ENCODE data around the gene NEBL.

NEBL gene

DNA sequence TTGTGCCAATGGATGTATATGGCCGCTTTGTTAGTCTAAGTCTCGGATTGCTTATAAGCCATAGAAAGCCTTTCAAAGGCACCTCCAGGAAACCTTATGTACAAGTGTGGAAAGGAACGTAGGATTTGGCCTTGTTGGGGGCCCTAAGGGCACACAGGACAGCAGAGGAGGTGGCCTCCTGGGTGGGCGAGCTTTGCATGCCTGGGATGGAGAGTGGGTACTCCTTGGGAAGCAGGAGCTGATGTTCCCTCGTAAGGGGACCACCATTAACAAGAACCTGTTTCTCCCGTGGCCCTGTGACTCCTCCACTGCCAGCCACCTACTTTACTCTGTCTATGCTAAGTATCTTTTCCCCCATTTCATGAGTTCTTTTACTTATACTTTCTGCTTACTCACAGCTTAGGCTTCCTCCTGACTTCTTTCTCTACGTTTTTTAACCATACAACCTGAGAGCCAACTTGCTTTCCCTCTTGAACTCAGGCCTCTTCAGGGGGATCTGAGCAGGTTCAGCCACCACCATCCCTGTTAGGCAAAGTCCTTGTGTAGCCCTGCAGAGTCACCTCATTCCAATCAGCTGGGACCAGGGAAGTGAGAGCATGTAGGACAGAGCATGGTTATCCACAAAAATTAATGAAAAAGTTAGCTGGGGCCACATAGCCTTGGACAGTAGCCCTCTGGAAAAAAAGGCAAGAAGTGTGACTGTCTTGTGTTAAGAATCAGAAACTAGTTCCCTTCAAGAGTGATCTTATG lies 118.9 kb downstream of the NEBL start:
- DNase-seq (ENCODE audit: low read depth in 2 of 2), result no peak

GRCh38 chr10:20776384-20777118 lies 120.6 kb downstream of the NEBL start:
- DNase-seq (ENCODE audit: low read depth in 2 of 2), result no peak

DNA sequence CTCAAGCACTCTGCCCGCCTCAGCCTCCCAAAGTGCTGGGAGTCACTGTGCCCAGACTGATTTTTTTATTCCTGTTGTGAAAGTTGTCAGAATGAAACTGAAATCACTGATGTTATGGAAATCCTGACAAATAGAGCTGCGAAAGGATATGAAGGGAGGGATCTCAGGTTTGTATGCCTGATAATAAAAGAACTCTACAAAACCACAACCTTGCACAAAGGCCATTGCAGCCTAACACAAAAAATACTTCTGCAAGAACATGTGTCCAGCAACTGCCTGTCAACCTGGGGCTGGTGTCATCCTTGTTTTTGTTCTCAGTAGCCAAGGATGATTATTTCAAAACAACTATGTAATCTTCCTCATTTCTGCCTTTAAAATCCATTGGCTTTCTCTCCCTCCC lies 126.1 kb downstream of the NEBL start:
- DNase-seq (ENCODE audit: low read depth in 2 of 2), result no peak

DNA sequence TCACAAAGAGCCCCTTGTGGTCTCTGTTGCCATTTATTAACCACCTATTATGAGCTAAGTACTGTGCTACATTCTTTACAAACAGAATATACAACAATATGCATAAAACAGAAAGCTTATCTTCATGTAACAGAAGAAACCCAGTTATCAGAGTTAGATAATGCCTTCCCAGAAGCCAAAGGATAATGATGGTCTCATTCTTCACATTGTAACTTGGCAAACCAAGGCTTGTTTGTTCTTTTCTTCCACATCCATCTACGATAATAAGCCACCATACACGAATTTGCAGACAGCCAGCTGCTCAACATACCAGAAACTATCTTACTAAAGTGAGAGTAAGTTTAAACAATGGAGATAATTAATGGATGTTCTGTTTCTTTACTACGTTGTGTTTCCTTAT lies 127.6 kb downstream of the NEBL start:
- DNase-seq (ENCODE audit: low read depth in 2 of 2), result no peak

GRCh38 chr10:20768843-20769242 lies 128.3 kb downstream of the NEBL start:
- DNase-seq (ENCODE audit: low read depth in 2 of 2), result no peak

- DNase-seq (ENCODE audit: low read depth in 2 of 2), result no peak
Measured at GRCh38 chr10:20767028-20767427, 130.1 kb downstream of the NEBL start.

DNA sequence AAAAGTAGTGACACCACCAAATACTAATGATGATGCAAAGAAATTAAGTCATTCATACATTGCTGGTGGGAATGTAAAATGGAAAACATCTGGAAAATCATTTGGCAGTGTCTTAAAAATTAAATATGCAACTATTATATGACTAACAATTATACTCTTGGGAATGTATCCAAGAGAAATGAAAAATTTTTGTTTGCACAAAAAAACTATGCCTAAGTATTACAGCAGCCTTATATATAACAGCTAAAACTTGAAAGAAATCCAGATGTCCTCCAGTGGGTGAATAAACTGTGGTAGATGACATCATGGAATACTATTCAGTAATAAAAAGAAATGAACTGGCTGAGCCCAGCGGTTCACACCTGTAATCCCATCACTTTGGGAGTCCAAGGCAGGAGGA lies 132.0 kb downstream of the NEBL start:
- DNase-seq (ENCODE audit: low read depth in 2 of 2), result no peak

GRCh38 chr10:20760460-20760859 lies 136.7 kb downstream of the NEBL start:
- DNase-seq (ENCODE audit: low read depth in 2 of 2), result no peak

DNA sequence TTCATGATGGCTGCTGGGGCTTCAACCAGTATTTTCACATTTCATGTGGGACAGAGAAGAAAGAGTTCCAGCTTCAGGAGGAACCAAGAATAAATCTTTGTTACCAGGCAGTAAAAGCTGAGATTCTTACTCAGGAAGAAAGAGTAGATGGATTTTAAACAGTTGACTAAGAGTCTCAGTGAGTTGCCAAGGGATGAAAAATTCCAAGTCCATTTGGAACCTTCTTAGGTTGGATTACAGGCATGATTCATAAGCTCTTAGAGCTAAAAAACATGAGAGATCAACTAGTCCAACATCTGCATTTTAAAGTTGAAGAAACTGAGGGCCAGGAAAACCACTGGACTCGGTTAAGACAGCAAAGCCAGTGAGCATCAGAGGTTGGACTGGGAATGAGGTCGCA lies 148.6 kb downstream of the NEBL start:
- DNase-seq (ENCODE audit: low read depth in 2 of 2), result no peak

DNA sequence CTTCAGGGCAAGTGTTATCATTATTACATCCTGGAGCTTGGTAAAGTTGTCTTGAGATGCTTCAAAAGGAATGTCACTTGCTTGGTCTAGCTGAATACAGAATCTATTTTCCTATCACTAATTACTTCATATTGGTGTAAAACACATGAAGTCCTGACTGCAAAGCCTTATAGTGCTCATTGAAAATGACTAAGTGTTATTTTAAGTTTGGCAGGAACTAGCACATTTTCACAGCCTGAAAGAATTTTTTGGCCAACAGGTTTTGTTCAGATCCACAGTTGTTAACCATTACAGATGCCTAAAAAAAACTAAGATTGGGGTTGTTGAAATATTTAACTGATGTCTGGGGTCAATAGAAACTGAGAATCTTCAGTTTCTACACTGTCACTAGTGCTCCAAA lies 149.3 kb downstream of the NEBL start:
- DNase-seq (ENCODE audit: low read depth in 2 of 2), result no peak

DNA sequence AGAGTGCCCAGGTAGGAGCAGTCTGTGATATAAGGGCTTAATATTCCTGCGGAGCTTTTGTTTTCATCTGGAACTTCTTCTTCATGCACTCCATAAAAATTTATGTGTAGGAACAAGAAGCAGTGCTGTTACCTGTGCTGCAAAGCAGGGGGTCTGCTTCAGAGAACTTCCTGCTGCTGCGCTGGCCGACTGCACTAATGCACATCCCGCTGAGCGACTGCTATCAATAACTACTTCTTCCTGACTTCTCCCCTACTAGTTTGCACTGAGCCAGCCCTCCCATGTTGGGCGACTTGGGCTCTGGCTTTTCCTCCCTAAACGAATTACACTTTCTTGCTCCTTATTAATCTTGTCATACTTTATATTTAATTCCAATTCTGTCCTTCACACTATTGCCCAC lies 150.3 kb downstream of the NEBL start:
- no peak for DNase-seq (ENCODE audit: low read depth in 2 of 2)

- no peak for DNase-seq (ENCODE audit: low read depth in 2 of 2)
Measured at GRCh38 chr10:20745556-20746375, 151.3 kb downstream of the NEBL start.

DNA sequence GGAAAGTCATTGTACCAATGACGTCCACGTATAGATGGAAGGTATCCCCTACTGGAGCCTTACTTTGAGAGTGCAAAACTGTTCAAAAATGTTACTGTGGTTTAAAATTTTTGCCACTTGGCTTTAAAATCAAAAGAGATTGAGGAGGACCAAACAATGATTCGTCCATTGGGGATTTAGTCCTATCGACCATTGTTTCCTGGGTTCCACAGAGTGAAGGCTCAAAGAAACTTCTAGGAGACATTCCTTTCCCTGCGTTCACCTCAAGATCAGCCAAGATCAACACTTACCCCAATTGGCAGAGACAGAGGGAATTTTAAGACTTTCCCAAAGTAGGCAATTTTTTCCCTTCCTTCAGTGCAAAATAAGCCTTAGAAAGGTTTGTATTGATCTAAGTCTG lies 152.3 kb downstream of the NEBL start:
- DNase-seq (ENCODE audit: low read depth in 2 of 2), result no peak

DNA sequence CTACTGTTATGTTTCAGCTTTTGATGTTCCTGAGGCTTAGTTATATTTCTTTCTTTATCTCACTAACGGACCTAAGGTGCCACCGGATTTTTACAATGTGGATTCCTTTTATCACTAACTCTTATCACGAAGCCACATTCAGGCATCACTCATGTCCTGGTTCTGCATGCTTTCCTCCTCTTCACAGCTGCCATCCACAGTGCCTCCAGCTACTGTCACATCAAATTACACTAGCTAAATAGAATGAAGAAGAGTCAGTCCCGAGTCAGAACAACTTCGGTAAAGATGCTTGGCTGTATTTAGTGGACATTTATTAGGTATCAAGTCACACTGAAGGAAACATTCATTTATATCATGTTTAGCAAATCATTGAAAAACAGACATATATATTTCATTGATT lies 153.2 kb downstream of the NEBL start:
- DNase-seq (ENCODE audit: low read depth in 2 of 2), result no peak

DNA sequence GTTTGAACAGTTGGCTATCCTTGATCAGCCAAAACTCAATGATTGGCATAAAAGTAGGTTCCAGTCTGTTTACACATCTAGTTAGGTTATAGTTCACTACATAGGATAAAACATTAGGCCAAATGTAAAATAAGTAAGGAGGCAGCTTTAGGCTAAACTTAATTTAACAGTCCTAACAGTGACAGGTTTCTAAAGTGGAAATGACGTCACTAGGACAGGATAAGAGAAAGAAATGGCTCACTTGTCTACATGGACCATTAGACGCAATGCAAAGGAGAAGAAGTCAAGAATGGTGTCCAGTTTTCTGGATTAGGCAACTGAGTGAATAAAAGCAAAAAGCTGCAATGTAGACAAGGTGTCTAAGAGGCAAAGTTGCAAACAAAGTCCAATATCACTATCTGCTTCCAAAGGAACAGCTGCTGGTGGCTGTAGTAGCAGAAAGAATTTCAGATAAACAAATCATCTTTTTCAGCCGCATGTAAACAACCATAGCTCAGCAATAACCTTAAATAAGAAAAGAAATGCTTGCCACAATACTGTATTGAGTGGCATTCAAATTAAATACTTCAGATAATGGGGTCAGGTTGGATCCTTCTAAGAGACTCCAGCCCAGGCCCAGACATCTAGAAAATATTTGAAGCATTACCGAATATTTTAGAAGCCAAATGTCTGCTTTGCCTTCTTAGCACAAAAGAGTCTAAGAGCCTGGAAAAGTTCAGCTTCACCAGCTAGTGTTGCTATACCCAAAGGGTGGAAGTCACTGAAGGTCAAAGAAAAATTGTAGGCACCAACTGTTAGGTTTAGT lies 154.2 kb downstream of the NEBL start:
- DNase-seq (ENCODE audit: low read depth in 2 of 2), result no peak

GRCh38 chr10:20740120-20740519 lies 157.0 kb downstream of the NEBL start:
- no peak for DNase-seq (ENCODE audit: low read depth in 2 of 2)

DNA sequence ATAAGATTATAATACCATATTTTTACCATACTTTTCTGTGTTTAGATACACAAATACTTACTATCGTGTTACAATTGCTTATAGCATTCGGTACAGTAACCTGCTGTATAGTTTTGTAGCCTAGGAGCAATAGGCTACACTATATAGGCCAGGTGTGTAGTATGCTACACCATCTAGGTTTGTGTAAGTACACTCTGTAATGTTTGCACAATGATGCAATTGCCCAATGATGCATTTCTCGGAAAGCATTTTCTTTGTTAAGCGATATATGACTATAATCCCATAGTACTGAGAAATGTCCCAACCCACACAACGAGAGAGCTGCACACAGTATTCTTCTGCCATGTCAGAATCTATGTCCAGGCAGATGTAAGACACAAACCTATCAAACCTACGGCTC lies 160.0 kb downstream of the NEBL start:
- no peak for DNase-seq (ENCODE audit: low read depth in 2 of 2)

Data from stimulated activated CD4-positive, alpha-beta T cell treated with anti-CD3 and anti-CD28 coated beads, Interleukin-12 subunit alpha, Interleukin-12 subunit beta, amount 100 ng/mL, for 24 hours (primary cell).